HTERT RPE-1 (cell line): ENCODE results near the gene SENP7.
"Not testable (repeated sequence)": the region's sequence is repeated elsewhere in the genome, so short reads cannot be mapped to it uniquely, and the experiment has no call there.

Source experiments
- in situ Hi-C: fragments of 300-500 bp; cut with MboI; formaldehyde crosslinking; loops from 4 replicates; pipeline ENCODE4 v1.14.3; 2020; ENCODE audit warnings: low sequenced_read_pairs

SENP7 gene

DNA sequence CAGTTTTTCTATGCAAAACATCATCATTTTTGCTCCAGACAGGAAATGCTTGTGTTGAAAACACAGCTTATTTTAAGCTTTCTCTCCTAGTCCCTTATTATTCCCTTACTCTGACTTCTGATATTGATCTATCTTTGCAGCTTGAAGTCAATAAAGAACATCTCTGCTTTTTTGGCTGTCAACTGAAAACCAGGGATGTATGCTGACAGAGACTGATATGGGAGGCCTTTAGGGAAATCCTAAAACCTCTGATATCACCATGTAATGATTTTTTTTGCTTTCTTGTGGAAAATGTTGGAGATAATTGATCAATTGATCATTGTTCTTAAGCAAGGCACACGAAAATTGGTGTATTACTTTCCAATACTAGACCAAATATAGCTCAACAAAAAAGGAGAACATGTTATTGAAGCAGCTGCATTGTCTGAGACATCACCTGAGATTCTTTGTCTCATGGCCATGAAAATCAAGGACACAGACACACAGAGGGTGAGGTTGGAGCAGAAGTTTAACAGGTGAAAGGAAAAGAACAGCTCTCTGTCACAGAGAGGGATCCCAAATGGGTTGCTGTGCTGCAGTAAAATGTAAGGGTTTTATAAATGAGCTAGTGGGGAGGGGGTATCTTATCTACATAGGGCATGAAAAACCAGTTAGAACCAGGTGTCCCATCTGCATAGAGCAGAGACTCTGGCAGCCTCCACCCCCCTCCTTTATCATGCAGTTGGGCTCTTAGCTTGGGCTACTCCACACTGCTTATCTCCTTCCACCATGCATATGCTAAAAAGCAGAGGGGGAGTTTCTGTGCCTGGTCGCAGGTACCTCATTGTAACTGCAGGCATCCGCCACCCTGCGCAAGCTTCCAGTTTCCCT, 17.0 kb upstream of the SENP7 start:
- in situ Hi-C loops, result no loop called here

GRCh38 chr3:101527906-101528305, 14.9 kb upstream of the SENP7 start:
- in situ Hi-C loops, result no loop called here

DNA sequence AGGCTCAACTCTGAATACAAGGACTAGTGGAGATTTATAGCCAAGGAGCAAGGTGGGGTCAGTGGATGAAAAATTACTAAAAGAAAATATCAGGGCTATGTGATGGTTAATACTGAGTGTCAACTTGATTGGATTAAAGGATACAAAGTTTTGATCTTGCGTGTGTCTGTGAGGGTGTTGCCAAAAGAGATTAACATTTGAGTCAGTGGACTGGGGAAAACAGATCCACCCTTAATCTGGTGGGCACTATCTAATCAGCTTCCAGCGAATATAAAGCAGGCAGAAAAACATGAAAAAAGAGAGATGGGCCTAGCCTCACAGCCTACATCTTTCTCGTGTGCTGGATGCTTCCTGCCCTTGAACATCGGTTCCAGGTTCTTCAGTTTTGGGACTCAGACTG, 14.4 kb upstream of the SENP7 start:
- in situ Hi-C loops, result no loop called here

DNA sequence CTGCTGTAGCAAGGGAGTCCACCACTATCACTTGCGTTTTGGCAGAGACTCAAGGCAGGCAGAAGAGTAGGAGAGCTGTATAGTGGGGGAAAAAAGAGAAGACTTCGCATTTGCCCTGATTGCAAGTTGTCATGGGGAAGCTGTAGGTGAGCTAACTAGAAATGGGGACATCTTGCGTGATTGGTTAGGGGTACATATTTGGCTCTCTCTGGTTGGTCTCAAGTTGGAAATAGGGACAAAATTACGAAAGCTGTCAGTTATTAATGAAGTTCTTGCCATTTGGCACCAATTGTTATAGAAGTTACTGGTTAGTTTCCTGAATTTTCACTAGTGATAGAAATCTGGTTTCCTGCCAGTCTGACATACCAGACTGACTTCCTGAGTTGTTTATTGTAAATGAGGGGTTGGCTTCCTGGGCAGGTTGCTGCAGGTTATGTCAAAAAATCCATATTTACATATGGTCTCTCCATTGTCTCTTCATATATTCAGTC, 8.2 kb upstream of the SENP7 start:
- in situ Hi-C loops, result no loop called here

DNA sequence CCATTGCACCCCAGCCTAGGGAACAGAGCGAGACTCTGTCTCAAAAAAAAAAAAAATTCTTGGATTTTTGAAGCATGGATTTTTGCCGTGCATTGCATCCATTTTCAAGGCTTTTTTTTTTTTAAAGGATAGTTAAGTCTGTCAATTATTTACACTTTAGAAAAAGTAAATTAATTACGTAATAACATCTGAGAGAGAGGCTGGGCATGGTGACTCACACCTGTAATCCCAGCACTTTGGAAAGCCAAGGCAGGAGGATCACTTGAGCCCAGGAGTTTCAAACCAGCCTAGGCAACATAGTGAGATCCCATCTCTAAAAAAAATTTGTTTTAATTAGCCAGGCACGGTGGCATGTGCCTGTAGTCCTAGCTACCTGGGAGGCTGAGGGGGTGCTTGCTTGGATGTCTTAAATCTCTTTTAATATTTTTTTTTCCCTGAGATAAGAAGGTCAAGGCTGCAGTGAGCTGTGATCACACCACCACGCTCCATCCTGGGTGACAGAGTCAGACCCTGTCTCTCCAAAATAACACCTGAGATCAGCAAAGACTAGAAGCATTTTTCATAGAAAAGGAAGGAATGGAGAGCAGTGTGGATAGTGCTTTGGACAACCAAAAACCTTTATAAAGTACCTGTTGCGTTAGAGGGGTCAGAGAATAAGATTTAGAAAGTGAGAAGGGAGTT, 6.8 kb upstream of the SENP7 start:
- in situ Hi-C loops, result no loop called here

- in situ Hi-C loops, result no loop called here
These were observed 5.4 kb upstream of the SENP7 start for GRCh38 chr3:101518421-101518871.

GRCh38 chr3:101513419-101513986, 491 bp upstream of the SENP7 start:
- in situ Hi-C loops, result no loop called here

- in situ Hi-C loops, result no loop called here
These were observed 691 bp downstream of the SENP7 start for GRCh38 chr3:101512396-101512645.

DNA sequence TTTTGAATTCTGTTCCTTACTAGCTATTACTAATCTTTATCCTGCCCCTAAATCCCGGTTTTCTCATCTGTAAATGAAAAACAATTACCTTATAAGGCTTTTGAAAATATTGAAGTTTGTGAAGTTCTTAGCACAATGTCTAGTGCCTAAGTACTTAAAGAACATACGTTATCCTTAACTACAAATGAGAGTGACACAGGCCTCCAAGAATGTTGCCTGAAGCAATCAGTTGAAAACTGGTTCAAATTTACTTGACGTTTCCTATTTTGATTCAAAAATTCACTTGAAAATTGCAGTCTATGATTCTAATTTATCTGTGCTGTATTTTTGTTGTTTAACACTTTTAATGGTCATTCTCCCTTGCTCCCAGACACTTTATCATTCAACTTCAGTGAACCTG, 3.2 kb downstream of the SENP7 start:
- in situ Hi-C loops, result no loop called here

DNA sequence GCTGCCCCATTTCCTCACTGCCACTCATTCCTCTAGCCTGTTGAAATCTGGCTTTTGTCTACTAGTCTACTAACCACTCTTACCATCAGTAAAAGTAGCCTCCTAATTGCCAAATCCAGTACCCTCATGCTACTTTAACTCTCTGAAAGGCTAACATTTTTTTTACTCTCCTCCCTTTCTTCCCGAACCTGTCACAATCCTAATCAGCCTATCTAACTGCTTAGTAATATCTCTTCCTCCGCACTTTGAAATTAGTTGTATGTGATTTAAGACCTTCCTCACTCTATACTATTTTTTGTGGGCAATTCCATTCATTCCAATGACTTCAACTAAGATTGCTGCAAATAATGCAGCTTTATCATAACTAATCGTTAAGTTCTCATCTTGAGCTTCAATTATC, 3.7 kb downstream of the SENP7 start:
- in situ Hi-C loops, result no loop called here

GRCh38 chr3:101501783-101502182, 11.2 kb downstream of the SENP7 start:
- in situ Hi-C loops, result no loop called here

- in situ Hi-C loops, result no loop called here
These were observed 12.8 kb downstream of the SENP7 start for GRCh38 chr3:101500208-101500607.

- in situ Hi-C loops, result no loop called here
These were observed 15.2 kb downstream of the SENP7 start for GRCh38 chr3:101497803-101498202.

DNA sequence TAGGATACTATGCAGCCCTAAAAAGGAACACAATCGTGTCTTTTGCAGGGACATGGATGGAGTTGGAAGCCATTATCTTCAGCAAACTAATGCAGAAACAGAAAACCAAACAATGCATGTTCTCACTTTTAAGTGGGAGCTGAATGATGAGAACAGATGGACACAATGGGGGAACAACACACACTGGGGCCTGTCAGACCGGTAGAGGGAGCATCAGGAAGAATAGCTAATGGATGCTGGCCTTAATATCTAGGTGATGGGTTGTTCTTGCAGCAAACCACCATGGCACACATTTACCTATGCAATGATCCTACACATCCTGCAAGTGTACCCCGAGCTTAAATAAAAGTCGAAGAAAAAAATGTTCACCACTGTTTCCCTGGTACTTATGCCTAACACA, 17.5 kb downstream of the SENP7 start:
- in situ Hi-C loops, result no loop called here

- in situ Hi-C loops, result no loop called here
These were observed 28.0 kb downstream of the SENP7 start for GRCh38 chr3:101484805-101485620.

DNA sequence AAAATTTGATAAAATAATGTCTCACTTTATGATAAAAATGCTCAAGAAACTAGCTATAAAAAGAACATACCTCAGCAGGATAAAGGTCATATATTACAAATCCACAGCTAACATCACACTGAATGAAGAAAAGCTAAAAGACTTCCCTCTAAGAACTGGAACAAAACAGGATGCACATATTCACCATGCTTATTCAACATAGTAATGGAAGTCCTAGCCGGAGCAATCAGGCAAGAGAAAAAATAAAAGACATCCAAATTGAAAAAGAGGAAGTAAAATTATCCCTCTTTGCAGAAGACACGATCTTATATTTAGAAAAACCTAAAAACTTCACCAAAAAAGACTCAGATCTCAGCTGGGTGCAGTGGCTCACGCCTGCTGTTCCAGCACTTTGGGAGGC, 34.0 kb downstream of the SENP7 start:
- in situ Hi-C loops, result no loop called here

DNA sequence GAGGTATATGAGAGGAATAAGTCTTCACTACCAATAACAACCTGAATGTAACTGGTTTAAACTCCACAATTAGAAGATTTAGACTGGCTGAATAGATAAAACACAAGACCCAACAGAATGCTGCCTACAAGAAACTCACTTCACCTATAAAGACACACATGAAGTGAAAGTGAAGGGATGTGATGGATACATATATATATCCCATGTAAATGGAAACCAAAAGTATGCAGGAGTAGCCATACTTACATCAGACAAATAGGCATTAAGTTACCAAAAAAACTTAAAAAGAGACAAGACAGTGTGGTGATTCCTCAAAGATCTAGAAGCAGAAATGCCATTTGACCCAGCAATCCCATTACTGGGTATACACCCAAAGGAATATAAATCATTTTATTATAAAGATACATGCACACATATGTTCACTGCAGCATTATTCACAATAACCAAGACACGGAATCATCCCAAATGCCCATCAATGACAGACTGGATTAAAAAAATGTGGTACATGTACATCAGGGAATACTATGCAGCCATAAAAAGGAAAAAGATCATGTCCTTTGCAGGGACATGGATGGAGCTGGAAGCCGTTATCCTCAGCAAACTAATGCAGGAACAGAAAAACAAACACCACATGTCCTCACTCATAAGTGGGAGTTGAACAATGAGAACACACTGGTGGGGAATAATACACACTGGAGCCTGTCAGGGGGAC, 38.0 kb downstream of the SENP7 start:
- in situ Hi-C loops, result not testable (repeated sequence)

DNA sequence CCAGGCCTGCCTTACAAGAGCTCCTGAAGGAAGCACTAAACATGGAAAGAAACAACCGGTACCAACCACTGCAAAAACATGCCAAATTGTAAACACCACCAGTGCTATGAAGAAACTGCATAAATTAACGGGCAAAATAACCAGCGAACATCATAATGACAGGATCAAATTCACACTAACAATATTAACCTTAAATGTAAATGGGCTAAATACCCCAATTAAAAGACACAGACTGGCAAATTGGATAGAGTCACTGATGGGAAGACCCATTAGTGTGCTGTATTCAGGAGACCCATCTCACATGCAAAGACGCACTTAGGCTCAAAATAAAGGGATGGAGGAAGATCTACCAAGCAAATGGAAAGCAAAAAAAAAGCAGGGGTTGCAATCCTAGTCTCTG, 44.3 kb downstream of the SENP7 start:
- in situ Hi-C loops, result not testable (repeated sequence)

DNA sequence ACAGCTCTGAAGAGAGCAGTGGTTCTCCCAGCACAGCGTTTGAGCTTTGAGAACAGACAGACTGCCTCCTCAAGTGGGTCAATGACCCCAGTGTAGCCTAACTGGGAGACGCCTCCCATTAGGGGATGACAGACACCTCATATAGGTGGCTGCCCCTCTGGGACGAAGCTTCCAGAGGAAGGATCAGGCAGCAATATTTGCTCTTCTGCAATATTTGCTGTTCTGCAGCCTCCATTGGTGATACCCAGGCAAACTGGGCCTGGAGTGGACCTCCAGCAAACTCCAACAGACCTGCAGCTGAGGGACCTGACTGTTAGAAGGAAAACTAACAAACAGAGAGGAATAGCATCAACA, 45.7 kb downstream of the SENP7 start:
- in situ Hi-C loops, result not testable (repeated sequence)

GRCh38 chr3:101466465-101467309, 46.3 kb downstream of the SENP7 start:
- in situ Hi-C loops, result no loop called here
